HG03442 (cell line): ENCODE data around the gene SPDYE1.
"Not testable (repeated sequence)": the region's sequence is repeated elsewhere in the genome, so short reads cannot be mapped to it uniquely, and the experiment has no call there.

Experiments used
- ATAC-seq: cut with Tn5 transposase; IDR thresholded peaks from one replicate; pipeline ENCODE4 v1.9.1; 2021; ENCODE audit warnings: mild to moderate bottlenecking, moderate library complexity; ENCODE audit not compliant: unreplicated experiment

Gene SPDYE1

GRCh38 chr7:43990829-43991228 lies 6.9 kb upstream of the SPDYE1 start:
- not testable (repeated sequence) for ATAC-seq

DNA sequence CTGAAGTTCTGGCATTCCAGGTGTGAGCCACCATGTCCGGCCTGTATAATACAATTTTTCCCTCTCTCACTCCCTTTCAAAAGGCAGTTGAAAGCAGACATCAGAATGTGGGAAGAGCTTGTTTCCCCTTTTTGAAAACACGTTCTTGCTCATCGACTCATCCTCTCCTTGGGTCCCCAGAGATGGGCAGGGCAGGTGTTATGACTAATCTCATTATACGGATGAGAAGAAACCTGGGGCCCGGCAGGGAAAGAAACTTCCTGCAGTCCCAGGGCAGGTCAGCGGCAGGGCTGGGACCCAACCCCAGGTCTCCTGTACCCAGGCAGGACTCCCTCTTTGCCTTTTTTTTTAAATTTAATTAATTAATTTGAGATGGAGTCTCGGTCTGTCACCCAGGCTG lies 4.8 kb upstream of the SPDYE1 start:
- ATAC-seq: peak; percentile 96

DNA sequence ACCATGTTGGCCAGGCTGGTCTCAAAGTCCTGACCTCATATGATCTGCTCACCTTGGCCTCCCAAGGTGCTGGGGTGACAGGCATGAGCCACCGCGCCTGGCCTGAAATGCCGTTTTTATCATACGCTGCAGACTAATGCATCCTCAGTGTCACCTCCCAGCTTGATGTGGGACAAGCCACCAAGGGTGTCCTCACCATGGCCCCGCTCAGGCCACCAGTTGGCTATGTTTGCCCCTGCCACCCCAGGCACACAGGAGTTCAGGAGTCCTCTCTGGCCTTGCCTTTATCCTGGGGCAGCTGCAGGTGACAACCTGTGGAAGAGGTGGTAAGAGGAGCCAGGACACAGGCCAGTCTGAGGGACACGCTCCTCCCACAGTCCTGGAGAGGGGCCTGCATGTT lies 3.0 kb upstream of the SPDYE1 start:
- ATAC-seq: not testable (repeated sequence)

GRCh38 chr7:44012081-44012480 lies 14.4 kb downstream of the SPDYE1 start:
- ATAC-seq: not testable (repeated sequence)

DNA sequence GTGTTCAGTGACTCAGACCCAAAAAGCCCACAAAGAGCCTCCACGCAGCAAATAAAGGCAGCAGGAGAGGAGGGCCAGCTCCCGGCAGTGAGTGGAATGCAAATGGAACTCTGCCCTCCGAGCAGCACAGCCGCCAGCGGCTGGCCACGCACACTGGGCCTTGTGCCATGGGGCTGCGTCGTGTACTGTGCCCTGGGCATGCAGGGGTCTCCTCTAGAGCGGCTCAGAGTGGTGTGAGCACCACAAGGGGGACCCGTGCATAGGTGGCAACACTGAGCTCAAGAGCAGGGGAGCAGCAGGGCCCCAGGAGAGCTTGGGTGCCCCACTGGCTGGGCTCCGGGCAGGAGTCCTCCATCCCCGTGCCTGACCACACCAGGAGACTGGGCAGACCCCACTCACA lies 17.4 kb downstream of the SPDYE1 start:
- ATAC-seq: not testable (repeated sequence)

DNA sequence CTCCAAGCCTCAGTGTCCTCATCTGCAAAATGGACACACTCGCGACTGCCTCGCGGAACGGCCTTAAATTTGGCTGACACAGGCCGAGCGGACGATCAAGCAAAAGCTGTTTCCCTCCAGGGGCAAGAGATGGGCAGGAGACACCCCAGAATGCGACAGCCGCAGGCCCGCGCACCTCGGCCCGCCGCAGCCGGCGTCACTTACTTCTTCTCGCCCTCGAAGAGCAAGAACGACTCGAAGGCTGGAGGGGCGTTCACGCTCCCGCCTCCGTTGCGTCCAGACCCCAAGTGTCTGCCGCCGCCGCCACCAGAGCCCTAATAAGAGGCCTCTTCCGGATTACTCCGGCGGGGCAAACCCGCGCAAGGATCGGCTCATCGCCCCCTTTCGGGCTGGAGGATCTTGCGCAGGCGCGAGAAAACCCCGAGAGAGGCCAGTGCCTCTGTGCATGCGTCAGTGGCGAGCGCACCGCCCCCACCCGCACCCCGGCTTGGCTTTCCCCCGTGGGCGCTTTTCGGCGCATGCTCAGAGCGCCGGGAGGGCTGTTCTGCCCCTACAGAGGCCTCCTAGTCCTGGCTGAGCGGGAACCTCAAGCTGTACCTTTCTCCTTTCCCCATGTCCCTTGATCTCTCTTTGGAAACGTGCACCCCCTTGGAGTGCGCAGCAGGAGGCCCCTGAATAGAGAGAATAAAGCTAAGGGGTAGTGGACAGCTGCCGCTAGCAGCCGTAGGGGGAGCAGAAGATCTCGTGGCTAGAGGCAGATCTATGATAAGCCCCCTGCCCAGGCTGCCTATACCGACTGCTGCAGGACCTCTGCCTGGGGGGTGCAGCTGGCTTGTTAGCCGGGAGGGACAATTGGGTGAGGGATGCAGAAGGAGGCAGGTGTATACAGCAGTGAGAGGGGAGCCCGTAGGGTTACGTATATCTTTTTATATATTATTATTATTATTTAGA lies 21.4 kb downstream of the SPDYE1 start:
- ATAC-seq: peak; percentile 94

- ATAC-seq: not testable (repeated sequence)
These were observed 22.1 kb downstream of the SPDYE1 start for GRCh38 chr7:44019825-44020224.

GRCh38 chr7:44022069-44022468 lies 24.4 kb downstream of the SPDYE1 start:
- ATAC-seq: not testable (repeated sequence)

GRCh38 chr7:44022796-44023467 lies 25.2 kb downstream of the SPDYE1 start:
- ATAC-seq: not testable (repeated sequence)

- ATAC-seq: not testable (repeated sequence)
These were observed 31.7 kb downstream of the SPDYE1 start for GRCh38 chr7:44029433-44029832.

DNA sequence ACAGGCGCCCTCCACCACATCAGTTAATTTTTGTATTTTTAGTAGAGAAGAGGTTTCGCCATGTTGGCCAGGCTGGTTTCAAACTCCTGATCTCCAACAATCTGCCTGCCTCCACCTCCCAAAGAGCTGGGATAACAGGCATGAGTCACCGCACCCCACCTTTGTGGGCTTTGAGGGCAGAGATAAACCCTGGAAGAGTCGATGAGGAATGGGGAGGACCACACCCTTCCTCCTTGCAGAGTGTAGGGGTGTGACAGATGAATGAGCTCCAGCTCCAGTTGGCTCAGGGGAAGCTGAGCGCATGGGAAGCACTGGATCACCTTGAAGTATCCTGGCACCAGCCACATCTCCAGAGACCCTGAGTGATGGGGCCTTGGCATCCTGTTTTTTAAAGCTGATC lies 32.3 kb downstream of the SPDYE1 start:
- ATAC-seq: not testable (repeated sequence)

DNA sequence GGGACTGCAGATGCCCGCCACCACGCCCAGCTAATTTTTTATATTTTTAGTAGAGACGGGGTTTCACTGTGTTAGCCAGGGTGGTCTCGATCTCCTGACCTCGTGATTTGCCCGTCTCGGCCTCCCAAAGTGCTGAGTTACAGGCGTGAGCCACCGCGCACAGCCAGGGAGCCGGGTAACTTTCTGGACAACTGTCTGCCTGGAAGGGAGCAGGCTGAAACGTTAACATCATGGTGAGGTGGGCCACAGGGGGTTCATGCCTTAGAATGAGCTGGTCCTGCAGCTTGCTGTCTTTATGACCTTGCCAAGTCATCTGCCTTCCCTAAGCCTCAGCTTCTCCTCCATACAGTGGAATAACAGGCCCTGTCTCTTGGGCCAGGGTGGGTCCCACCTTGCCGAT lies 33.6 kb downstream of the SPDYE1 start:
- not testable (repeated sequence) for ATAC-seq

- ATAC-seq: not testable (repeated sequence)
These were observed 34.3 kb downstream of the SPDYE1 start for GRCh38 chr7:44032031-44032430.

- ATAC-seq: not testable (repeated sequence)
These were observed 36.5 kb downstream of the SPDYE1 start for GRCh38 chr7:44033971-44034844.

- ATAC-seq: not testable (repeated sequence)
These were observed 38.7 kb downstream of the SPDYE1 start for GRCh38 chr7:44036364-44036763.

DNA sequence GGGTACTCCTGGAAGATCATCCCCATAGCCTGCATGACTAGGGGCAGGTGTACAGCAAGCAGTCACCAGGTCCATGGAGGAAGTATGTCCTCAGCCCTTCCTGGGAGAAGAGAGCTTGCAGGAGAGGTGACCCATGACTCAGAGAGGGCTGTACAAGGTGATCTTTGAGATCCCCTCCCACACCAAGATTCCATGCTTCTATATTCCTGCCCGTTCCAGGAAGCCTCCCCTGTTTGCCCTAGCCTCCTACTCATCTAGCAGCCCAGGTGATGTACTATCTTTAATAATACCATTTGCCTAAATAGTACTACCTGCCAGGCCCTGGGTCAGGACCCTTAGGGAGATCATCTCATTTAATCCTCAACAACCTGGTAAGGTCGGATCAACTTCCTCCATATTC lies 40.3 kb downstream of the SPDYE1 start:
- ATAC-seq: not testable (repeated sequence)

DNA sequence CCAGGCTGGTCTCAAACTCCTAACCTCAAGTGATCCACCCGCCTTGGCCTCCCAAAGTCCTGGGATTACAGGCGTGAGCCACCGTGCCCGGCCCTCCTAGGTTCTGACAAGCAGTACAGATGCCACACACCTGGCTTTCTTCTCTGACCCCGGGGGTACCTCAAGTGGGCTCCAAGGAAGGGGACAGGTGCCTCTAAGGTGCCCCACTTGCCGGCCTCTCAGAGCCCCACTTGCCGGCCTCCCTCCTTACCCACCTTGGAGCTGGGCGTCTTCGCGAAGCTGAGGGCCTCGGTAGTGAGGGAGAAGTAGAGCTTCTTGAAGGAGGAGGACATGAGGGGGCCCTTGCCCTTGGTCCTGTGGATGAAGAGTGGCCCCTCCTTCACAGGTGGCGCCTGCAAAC lies 40.9 kb downstream of the SPDYE1 start:
- ATAC-seq: not testable (repeated sequence)

DNA sequence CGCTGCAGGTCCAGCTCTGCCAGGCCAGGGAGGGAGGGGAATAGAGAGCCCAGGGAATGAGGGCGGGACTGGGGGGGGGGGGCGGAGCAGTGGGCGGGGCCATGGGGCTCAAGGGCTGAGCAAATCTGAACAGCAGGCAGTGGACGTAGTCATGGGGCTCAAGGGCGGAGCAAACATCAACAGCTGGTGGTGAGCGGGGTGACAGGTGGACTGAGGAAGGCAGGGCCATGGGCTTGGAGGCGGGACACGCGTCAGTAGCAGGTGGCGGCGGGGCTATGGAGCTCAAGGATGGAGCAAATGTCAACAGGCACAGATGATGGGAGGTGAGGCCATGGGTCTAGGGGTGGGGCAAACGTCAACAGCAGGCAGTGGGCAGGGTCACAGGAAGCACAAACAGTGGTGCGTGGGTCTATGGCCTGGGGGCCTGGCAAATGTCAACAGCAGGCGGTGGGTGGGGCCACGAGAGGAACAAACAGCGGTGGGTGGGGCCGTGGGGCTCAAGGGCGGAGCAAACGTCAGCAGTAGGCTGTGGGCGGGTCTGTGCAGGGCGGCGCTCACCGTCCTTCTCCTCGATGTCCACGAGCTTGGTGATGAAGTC lies 41.4 kb downstream of the SPDYE1 start:
- peak; percentile 49 for ATAC-seq

- peak; percentile 3 for ATAC-seq
These were observed 42.2 kb downstream of the SPDYE1 start for GRCh38 chr7:44039800-44040492.

DNA sequence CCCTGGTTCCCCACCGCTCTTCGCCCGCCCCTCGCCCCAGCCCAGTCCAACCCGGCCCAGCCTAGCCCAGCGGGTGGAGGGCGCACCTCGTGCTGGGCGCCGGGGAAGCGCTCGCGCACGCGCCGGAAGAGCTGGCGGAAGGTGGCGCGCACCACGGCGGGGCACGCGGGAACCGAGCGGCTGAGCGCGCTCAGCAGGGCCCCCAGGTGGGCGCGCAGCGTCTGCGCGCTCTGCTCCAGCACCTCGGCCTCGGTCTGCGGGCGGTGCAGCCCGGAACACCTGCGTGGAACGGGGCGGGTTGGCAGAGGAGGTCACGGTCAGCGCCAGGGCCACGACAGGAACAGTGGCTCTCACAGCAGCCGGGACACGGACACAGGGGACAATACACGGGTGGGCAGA lies 42.8 kb downstream of the SPDYE1 start:
- ATAC-seq: peak; percentile 26
